ENCODE results near the gene STX1B.
"Not testable (repeated sequence)": the region's sequence is repeated elsewhere in the genome, so short reads cannot be mapped to it uniquely, and the experiment has no call there.

DNA sequence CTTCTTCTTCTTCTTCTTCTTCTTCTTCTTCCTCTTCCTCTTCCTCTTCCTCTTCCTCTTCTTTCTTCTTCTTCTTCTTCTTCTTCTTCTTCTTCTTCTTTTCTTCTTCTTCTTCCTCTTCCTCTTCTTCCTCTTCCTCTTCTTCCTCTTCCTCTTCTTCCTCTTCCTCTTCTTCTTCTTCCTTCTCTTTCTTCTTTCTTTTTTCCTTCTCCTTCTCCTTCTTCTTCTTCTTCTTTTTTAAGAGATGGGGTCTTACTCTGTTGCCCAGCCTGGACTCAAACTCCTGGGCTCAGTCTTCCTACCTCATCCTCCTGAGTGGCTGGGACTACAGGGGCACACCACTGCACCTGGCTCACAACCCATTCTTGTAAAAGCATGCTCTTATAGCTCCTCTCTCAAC lies 2.9 kb upstream of the STX1B start:
- TF ChIP-seq, protein P1, sequence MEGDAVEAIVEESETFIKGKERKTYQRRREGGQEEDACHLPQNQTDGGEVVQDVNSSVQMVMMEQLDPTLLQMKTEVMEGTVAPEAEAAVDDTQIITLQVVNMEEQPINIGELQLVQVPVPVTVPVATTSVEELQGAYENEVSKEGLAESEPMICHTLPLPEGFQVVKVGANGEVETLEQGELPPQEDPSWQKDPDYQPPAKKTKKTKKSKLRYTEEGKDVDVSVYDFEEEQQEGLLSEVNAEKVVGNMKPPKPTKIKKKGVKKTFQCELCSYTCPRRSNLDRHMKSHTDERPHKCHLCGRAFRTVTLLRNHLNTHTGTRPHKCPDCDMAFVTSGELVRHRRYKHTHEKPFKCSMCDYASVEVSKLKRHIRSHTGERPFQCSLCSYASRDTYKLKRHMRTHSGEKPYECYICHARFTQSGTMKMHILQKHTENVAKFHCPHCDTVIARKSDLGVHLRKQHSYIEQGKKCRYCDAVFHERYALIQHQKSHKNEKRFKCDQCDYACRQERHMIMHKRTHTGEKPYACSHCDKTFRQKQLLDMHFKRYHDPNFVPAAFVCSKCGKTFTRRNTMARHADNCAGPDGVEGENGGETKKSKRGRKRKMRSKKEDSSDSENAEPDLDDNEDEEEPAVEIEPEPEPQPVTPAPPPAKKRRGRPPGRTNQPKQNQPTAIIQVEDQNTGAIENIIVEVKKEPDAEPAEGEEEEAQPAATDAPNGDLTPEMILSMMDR (IDR thresholded peaks at IDR 0.05; ENCODE audit: insufficient read depth, low read depth, low read length), result not testable (repeated sequence)
- TF ChIP-seq EZH2 (IDR thresholded peaks at IDR 0.05; ENCODE audit: insufficient read depth, low read length), result not testable (repeated sequence)

Measured in astrocyte (in vitro differentiated cells and primary cell).